Nephron (organoid): ENCODE results near the gene DNM1.

ENCODE experiments used
- H3K27ac Mint-ChIP-seq, 3 experiments: 2 replicates each; pipeline ENCODE4 v1.8.0; 2020; ENCODE audit warnings: mixed read lengths in 3 of 3, mild to moderate bottlenecking in 2 of 3, moderate library complexity in 1 of 3
- H3K27me3 Mint-ChIP-seq: 2 replicates; pipeline ENCODE4 v1.8.0; 2021; ENCODE audit warnings: low read depth, mild to moderate bottlenecking, moderate library complexity, mixed read lengths
- H3K36me3 Mint-ChIP-seq: 2 replicates; pipeline ENCODE4 v1.8.0; 2020; ENCODE audit warnings: low read depth, mixed read lengths
- H3K4me1 Mint-ChIP-seq: 2 replicates; pipeline ENCODE4 v1.8.0; 2020; ENCODE audit warnings: mixed read lengths
- H3K4me3 Mint-ChIP-seq, 3 experiments: 2 replicates each; pipeline ENCODE4 v1.8.0; 2020; ENCODE audit warnings: mild to moderate bottlenecking in 3 of 3, mixed read lengths in 3 of 3, moderate library complexity in 2 of 3
- H3K9me3 Mint-ChIP-seq: 2 replicates; pipeline ENCODE4 v1.8.0; 2020; ENCODE audit warnings: mixed read lengths
- TF ChIP-seq, protein P1 (sequence below), 3 experiments: fragments of 200-600 bp; sonication (generic); IDR thresholded peaks; one replicate each; pipeline ENCODE4 v1.5.0; 2021; ENCODE audit warnings: antibody characterized with exemption in 3 of 3; ENCODE audit not compliant: unreplicated experiment in 3 of 3

Gene DNM1

DNA sequence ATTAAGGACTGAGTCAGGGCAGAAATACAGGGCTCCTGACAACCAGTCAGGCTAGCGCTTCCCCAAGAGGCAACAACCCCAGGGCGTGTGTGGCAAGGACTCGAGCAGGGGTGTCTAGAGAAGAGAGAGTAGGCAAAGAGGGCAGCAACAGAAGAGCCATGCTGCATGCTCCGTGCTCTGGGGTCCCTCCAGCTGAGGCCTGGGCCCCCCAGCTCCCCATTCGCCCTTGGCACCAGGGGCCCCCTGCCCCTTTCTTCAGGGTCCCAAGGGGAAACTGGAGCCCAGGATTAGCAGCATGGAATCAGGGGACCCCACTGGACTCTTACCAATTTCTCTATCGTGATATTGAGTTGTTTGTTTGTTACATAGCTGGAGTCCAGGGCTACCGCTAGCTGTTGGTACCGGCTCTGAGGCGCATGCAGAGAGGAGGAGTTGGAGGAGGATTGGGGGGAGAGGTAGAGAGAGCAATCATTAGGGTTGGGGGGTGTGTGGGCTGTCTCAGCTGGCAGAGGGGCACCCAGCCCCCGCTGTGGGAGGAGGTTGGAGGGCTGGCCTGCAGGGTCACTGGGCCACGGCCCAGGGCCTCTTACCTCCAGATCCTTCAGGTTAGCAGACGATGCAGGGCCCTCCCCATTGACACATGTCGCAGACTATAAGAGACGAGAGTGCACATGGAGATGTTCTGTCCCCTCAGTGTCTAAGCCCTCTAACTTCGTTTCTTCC, 63.9 kb downstream of the DNM1 start:
- TF ChIP-seq, protein P1, sequence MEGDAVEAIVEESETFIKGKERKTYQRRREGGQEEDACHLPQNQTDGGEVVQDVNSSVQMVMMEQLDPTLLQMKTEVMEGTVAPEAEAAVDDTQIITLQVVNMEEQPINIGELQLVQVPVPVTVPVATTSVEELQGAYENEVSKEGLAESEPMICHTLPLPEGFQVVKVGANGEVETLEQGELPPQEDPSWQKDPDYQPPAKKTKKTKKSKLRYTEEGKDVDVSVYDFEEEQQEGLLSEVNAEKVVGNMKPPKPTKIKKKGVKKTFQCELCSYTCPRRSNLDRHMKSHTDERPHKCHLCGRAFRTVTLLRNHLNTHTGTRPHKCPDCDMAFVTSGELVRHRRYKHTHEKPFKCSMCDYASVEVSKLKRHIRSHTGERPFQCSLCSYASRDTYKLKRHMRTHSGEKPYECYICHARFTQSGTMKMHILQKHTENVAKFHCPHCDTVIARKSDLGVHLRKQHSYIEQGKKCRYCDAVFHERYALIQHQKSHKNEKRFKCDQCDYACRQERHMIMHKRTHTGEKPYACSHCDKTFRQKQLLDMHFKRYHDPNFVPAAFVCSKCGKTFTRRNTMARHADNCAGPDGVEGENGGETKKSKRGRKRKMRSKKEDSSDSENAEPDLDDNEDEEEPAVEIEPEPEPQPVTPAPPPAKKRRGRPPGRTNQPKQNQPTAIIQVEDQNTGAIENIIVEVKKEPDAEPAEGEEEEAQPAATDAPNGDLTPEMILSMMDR (IDR thresholded peaks at IDR 0.05; ENCODE audit: unreplicated experiment in 3 of 3), result no peak
- H3K27me3 Mint-ChIP-seq, result no peaks in the 10 kb centered on the region
- no peaks in the 10 kb centered on the region for H3K9me3 Mint-ChIP-seq
- H3K4me3 Mint-ChIP-seq, result no peak overlapping the region
- peaks cover 62% of the 10 kb centered on the region for H3K36me3 Mint-ChIP-seq
- no peak overlapping the region for H3K27ac Mint-ChIP-seq
- no peaks in the 10 kb centered on the region for H3K4me1 Mint-ChIP-seq

DNA sequence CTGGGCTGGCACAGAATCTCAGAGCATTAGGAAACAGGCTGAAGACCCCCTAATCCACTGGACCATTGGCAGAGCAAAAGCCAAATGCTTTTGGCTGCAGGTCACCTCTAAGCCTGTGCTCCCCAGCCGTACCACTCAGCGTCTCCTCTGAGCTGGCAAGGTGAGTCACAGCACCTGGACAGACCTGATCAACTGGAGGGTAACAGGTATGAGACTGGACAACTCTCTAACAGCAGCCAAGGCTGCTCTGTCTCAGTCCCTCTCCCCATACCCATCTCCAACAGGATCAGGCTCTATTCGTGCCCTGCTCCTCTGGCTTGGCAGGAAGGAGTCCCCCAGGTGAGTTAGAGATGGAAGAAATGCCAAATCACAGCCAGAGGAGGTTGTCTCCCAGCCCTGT, 67.9 kb downstream of the DNM1 start:
- no peak overlapping the region for H3K4me3 Mint-ChIP-seq
- TF ChIP-seq, protein P1 (IDR thresholded peaks at IDR 0.05; ENCODE audit: unreplicated experiment in 3 of 3), result no peak
- H3K27ac Mint-ChIP-seq, result no peak overlapping the region
- no peaks in the 10 kb centered on the region for H3K9me3 Mint-ChIP-seq
- H3K27me3 Mint-ChIP-seq, result no peaks in the 10 kb centered on the region
- H3K4me1 Mint-ChIP-seq, result peaks cover 13% of the 10 kb centered on the region
- peaks cover 43% of the 10 kb centered on the region for H3K36me3 Mint-ChIP-seq

DNA sequence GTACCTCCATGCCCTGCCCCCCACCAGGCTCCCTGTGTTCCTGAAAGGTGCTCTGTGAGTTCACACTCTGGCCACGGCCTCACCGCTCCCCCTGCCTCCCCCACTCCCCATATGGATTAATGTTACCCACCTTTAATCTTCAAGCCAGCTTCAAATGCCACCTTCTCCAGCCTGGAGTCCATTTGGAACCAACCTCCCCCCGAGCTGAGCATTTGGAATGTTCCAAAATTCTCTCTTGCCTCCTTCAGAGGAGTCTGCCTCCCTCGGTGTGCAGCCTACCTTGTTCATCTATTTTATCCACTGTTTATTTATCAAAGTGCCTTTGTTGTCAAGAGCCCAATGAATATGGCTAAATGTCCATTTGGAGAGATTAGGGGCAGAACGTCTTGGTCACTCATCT, 68.3 kb downstream of the DNM1 start:
- peaks cover 39% of the 10 kb centered on the region for H3K36me3 Mint-ChIP-seq
- H3K4me3 Mint-ChIP-seq, result no peak overlapping the region
- no peak overlapping the region for H3K27ac Mint-ChIP-seq
- no peaks in the 10 kb centered on the region for H3K27me3 Mint-ChIP-seq
- peaks cover 13% of the 10 kb centered on the region for H3K4me1 Mint-ChIP-seq
- TF ChIP-seq, protein P1 (IDR thresholded peaks at IDR 0.05; ENCODE audit: unreplicated experiment in 3 of 3), result no peak
- H3K9me3 Mint-ChIP-seq, result no peaks in the 10 kb centered on the region

DNA sequence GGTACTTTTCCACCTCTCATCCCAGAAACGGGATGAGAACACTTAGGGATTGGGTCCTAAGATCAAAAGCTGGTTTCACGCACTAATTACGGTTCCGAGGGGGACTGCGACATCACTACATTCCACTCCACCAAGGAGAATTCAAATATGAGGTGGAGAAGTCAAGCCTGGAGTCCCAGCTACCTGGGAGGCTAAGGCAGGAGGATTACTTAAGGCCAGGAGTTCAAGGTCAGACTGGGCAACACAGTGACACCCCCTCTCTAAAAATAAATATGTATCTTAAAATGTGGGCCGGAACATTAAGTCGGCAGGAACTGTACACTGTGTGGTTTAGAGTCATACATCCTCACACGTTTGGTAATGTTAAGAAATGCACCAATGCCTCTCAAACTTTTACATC, 71.1 kb downstream of the DNM1 start:
- TF ChIP-seq, protein P1 (IDR thresholded peaks at IDR 0.05; ENCODE audit: unreplicated experiment in 3 of 3), result no peak
- no peaks in the 10 kb centered on the region for H3K27me3 Mint-ChIP-seq
- H3K4me1 Mint-ChIP-seq, result peaks cover 28% of the 10 kb centered on the region
- H3K27ac Mint-ChIP-seq, result peak overlapping the region in 1 of 3 experiments; percentile 57
- peaks cover 24% of the 10 kb centered on the region for H3K36me3 Mint-ChIP-seq
- H3K9me3 Mint-ChIP-seq, result no peaks in the 10 kb centered on the region
- H3K4me3 Mint-ChIP-seq, result peak overlapping the region; percentile 96 to 98 (median 98)

DNA sequence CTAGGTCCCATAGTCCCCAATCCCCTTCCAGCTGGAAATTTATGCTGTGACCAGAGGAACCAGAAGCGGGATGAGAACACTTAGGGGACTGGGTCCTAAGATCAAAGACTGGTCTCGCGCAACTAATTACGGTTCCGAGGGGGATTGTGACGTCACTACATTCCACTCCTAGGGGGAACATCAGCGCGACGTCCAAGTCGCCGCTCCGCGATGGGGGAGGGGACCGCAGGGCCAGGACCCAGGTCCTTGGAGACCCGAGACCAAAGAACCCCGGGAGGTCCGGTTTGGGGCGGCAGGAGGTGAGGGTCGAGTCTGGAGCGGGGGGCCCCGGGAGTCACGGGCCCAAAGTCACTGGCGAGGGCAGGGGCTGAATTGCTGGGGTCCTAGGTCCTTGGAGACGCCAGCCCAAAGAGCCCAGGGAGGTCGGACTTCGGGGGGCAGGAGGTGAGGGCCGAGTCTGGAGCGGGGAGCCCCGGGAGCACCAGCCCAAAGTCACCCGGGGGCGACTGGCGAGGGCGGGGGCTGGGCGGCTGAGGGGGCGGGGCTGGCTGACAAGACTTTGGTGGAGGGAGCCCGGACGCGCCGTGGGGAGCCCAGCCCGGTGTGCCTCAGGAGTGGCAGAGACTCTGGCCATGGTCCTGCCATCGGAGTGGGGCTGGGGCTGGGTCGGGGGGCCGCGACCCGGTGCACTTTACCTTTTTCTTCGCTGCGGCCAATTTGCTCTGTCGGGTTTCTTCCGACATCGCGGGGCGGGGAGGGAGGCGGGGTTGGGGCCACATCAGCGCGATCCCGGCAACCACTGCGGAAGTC, 72.2 kb downstream of the DNM1 start, which contains the start of gene GOLGA2:
GOLGA2 (minus strand) TSS at position 810 of the 810 bp plus-strand sequence; CDS start at position 779, 31 bp downstream.
- H3K36me3 Mint-ChIP-seq, result peaks cover 23% of the 10 kb centered on the region
- peaks cover 4% of the 10 kb centered on the region for H3K27me3 Mint-ChIP-seq
- TF ChIP-seq, protein P1 (IDR thresholded peaks at IDR 0.05; ENCODE audit: unreplicated experiment in 3 of 3), result no peak
- no peaks in the 10 kb centered on the region for H3K9me3 Mint-ChIP-seq
- H3K27ac Mint-ChIP-seq, result peak within 1 kb of the TSS; percentile 92 to 97 (median 96)
- peaks cover 39% of the 10 kb centered on the region for H3K4me1 Mint-ChIP-seq
- H3K4me3 Mint-ChIP-seq, result peak within 1 kb of the TSS; percentile 96 to 98 (median 98)
